Activated gamma-delta T cell treated with anti-CD3 and anti-CD28 coated beads, Interleukin-2, amount 50 U/mL, for 16 hours (primary cell): ENCODE data around the gene GPN1.
A peak's percentile ranks its signal among the peaks of the same experiment; 100 is the strongest.
"Not testable (repeated sequence)": the region's sequence is repeated elsewhere in the genome, so short reads cannot be mapped to it uniquely, and the experiment has no call there.

Experiments
- DNase-seq: peaks from one replicate; pipeline ENCODE4 v3.0.0-alpha.2; 2020; ENCODE audit warnings: low read depth

GPN1 gene

GRCh38 chr2:27628767-27629709, at the start of gene GPN1, which contains the start of gene CCDC121:
Gene GPN1, plus strand, starts transcription at chr2:27629050. Its CDS starts 9 bp downstream, at chr2:27629059.
Gene CCDC121, minus strand, starts transcription at chr2:27629012. Its CDS starts 1,213 bp downstream, at chr2:27627799.
- peak; percentile 93 for DNase-seq

GRCh38 chr2:27581417-27582128, 47.3 kb upstream of the GPN1 start:
- no peak for DNase-seq

- no peak for DNase-seq
Observed at GRCh38 chr2:27582129-27582694, 46.6 kb upstream of the GPN1 start.

GRCh38 chr2:27582695-27583389, 46.0 kb upstream of the GPN1 start, which contains the start of gene ZNF512:
Gene ZNF512, plus strand, starts transcription at chr2:27583042. Its CDS starts 71 bp downstream, at chr2:27583113.
- DNase-seq: peak; percentile 61

- no peak for DNase-seq
Observed at GRCh38 chr2:27583390-27583915, 45.4 kb upstream of the GPN1 start.

DNA sequence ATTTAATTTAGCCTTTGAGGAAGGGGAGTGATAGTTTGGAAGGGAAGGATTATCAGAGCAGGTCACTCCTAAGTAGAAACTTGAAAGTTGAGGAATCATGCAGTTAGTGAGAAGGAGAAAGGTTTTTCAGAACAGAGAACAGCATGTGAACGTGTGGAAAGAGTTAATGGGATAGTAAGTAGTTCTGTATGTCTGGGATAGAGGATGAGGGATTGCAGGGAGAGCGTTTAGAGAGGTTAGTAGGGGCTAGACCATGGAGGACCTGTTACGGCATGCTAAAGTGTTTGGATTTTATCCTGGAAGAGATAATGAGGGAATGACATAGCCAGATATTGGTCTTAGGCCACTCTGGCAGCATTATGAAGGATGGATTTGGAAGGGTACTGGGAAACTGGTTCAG, 44.3 kb upstream of the GPN1 start:
- no peak for DNase-seq

GRCh38 chr2:27587025-27587424, 41.8 kb upstream of the GPN1 start:
- no peak for DNase-seq

- no peak for DNase-seq
Observed at GRCh38 chr2:27588308-27588707, 40.5 kb upstream of the GPN1 start.

DNA sequence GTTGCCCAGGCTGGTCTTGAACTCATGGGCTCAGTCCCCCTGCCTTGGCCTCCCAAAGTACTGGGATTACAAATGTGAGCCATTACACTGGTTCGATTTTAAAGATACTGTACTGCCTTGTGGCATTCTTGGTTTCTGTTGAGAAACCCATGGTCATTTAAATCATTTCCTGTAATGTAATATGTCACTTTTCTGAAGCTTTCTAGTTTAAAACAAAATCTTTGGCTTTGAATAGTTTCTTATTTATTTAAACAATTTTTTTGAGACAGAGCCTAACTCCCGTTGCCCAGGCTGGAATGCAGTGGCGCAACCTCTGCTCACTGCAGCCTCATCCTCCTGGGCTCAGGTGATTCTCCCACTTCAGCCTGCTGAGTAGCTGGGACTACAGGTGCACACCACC, 37.1 kb upstream of the GPN1 start:
- DNase-seq: no peak

GRCh38 chr2:27593240-27593639, 35.6 kb upstream of the GPN1 start:
- DNase-seq: no peak

- DNase-seq: not testable (repeated sequence)
Observed at GRCh38 chr2:27594020-27594703, 34.7 kb upstream of the GPN1 start.

- not testable (repeated sequence) for DNase-seq
Observed at GRCh38 chr2:27595412-27595811, 33.4 kb upstream of the GPN1 start.

DNA sequence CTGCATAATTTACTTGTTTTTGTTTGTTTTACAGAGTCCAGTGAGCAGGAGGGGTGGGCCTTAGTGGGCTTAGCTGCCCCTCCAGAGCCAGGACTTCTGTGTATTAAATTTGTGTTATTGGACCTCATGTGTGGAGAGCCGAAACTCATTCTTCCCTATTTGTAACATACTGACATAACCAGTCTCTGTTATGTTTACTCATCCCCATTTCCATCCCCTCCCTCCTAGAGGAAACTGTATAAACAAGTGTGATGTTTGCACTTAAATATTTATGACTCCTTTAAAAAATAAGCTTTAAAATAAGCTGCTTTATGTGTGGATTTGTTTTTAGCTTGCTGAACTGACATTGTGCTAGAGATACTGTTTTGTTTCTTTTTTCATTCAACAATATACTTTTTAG, 32.2 kb upstream of the GPN1 start:
- DNase-seq: no peak

- DNase-seq: no peak
Observed at GRCh38 chr2:27606611-27607010, 22.2 kb upstream of the GPN1 start.

GRCh38 chr2:27613985-27614384, 14.9 kb upstream of the GPN1 start:
- DNase-seq: no peak

- DNase-seq: no peak
Observed at GRCh38 chr2:27615316-27615715, 13.5 kb upstream of the GPN1 start.

- DNase-seq: no peak
Observed at GRCh38 chr2:27621524-27621923, 7.3 kb upstream of the GPN1 start.

DNA sequence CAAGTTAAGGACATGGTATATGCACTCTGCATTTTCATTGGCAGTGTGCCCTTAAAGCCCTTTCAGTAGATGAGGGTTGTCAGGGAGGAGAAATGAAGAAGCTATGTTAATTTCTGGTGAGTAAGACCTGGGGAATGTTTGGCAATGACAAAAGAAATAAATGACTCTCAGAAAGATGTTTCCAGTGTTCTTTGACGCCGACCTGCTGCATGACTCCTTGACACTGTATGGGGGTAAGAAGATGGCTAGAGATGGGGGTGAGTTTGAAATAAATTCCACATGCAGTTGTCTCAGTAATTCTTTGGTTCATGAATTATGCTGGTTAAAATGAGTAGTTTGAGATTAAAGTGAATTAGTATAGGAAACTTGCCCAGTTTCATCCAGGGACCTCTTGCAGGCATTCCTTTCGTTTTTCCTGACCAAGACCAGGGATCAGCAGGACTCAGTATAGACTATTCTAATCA, 5.9 kb upstream of the GPN1 start:
- DNase-seq: no peak

- DNase-seq: no peak
Observed at GRCh38 chr2:27624943-27625342, 3.9 kb upstream of the GPN1 start.

- DNase-seq: not testable (repeated sequence)
Observed at GRCh38 chr2:27626323-27626722, 2.5 kb upstream of the GPN1 start.

GRCh38 chr2:27626921-27627320, 1.9 kb upstream of the GPN1 start:
- not testable (repeated sequence) for DNase-seq
